ENCODE data around the gene FRMD4B.

DNA sequence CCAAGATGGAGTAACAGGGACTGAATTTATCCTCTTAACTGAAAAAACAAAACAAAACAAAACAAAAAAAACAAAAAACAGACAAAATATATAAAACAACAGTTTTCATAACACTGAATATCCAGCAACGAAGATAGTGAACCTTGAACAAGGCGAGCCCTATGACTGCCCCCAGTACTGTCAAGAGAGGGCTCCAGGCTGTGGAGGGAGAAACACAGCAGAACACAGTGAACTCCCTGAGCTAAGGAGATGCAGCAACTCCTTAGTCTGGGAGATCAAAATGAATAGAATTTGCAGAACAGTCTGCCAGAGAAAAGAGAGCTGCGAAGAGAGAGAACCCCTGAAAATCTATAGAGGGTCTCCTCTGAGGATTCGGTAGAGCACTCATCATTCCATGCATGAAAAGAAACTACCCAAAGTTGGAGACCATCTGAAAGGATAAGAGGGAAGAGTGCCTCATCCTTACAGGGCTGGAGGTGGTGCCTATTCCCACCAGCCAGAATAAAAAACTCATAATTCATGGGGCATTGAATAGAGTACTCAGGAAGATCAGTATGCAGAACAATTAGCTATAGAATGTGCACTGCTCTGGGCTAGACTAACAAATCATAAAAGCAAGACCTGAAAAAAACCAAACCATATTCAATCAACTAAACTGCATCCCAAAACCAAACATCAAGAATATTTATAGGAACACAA, 101.8 kb downstream of the FRMD4B start:
- TF ChIP-seq POLR2AphosphoS5 (IDR thresholded peaks at IDR 0.05; ENCODE audit: borderline replicate concordance, low read depth, low read length) = no peak
- no peak for TF ChIP-seq EZH2 (IDR thresholded peaks at IDR 0.05)

Data from SK-N-MC (cell line).